Neuron (in vitro differentiated cells): ENCODE data around the gene MSMB.
"Not testable (repeated sequence)": the region's sequence is repeated elsewhere in the genome, so short reads cannot be mapped to it uniquely, and the experiment has no call there.

Experiments
- H2AFZ ChIP-seq: one replicate; pipeline ENCODE4 v1.6.1; 2013; ENCODE audit warnings: low read depth, mild to moderate bottlenecking, inconsistent platforms, low read length, moderate library complexity
- H3K27me3 ChIP-seq: one replicate; pipeline ENCODE4 v1.6.1; 2013; ENCODE audit warnings: low read length; ENCODE audit not compliant: insufficient read depth
- H3K36me3 ChIP-seq: one replicate; pipeline ENCODE4 v1.6.1; 2013; ENCODE audit warnings: low read length; ENCODE audit not compliant: insufficient read depth
- H3K4me1 ChIP-seq: one replicate; pipeline ENCODE4 v1.6.1; 2013; ENCODE audit warnings: low read length; ENCODE audit not compliant: insufficient read depth
- H3K4me3 ChIP-seq: 2 replicates; pipeline ENCODE4 v1.5.1; 2013; ENCODE audit warnings: mild to moderate bottlenecking, low read length, moderate library complexity
- H3K9me3 ChIP-seq: one replicate; pipeline ENCODE4 v1.6.1; 2013; ENCODE audit warnings: low read length

MSMB gene

GRCh38 chr10:46046261-46046660, at the start of gene MSMB:
TSS of gene MSMB (minus strand) at chr10:46046269. CDS start at chr10:46046237, 32 bp downstream.
- Histone ChIP-seq H3K27me3 (peaks cover 2% of the 10 kb centered on the region), H3K36me3 (no peaks in the 10 kb centered on the region), H3K4me3 (no peak within 1 kb of the TSS), H3K4me1 (no peaks in the 10 kb centered on the region), H3K9me3 (no peaks in the 10 kb centered on the region), H2AFZ (no peak within 1 kb of the TSS)

GRCh38 chr10:46094931-46095750, 49.1 kb upstream of the MSMB start:
- Histone ChIP-seq H2AFZ (no peak overlapping the region), H3K9me3 (no peaks in the 10 kb centered on the region), H3K4me1 (no peaks in the 10 kb centered on the region), H3K4me3 (no peak overlapping the region), H3K27me3 (no peaks in the 10 kb centered on the region), H3K36me3 (no peaks in the 10 kb centered on the region)

DNA sequence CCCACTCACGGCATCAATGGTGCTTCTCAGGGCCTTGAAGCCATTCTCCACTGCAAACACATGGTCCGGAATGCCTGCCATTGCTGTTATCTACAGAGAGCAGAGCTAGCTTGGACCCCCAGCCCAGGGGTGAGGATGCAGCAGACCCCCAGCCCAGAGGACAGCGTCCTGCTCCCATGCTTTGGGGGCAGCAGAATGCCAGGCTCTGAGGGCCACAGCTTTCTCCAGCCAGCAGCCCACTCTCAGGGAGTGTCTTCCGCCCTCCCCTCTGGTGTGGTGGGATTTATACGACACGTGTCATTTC, 48.1 kb upstream of the MSMB start:
- Histone ChIP-seq H3K9me3 (no peaks in the 10 kb centered on the region), H3K36me3 (no peaks in the 10 kb centered on the region), H3K4me1 (no peaks in the 10 kb centered on the region), H3K27me3 (no peaks in the 10 kb centered on the region), H2AFZ (no peak overlapping the region), H3K4me3 (no peak overlapping the region)

DNA sequence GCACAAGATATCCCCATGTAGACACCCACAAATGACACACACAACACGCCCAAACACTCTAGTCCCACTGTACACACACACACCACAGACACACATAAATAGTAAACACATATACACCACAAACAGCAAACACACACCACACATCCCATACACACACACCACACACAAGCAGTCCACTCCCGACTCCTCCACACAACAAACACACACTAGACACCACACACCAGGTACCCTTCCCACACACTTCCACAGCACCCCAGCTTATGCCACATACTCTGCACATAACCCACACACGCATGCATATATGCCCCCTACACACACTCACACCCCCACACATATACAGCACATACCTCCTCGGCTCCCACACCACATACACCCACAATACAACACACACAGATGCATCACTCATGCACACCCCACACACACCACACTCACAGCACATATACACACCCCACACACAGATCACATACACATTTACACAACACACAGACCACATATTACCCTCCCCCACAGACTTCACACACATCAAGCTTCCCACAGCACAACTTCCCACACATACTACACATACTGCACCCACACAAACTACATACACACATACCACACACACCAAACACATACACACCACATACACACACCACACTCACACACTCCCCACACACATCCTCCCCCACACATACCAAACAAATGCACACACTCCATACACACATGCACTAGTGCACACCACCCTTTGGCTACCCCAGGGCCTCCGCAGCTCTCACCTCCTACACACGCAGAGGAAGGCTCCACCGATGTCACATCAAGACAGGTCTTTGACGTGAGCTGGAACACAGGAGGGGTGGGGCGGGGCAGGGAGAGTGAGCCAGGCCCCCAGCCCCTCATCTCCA, 47.5 kb upstream of the MSMB start:
- H3K4me1 ChIP-seq, H2AFZ ChIP-seq, H3K4me3 ChIP-seq, H3K27me3 ChIP-seq, H3K36me3 ChIP-seq, H3K9me3 ChIP-seq: not testable (repeated sequence)

GRCh38 chr10:46092524-46093081, 46.5 kb upstream of the MSMB start:
- no peaks in the 10 kb centered on the region for H3K27me3 ChIP-seq
- no peaks in the 10 kb centered on the region for H3K4me1 ChIP-seq
- no peaks in the 10 kb centered on the region for H3K36me3 ChIP-seq
- H3K9me3 ChIP-seq = no peaks in the 10 kb centered on the region
- H2AFZ ChIP-seq = no peak overlapping the region
- H3K4me3 ChIP-seq = no peak overlapping the region

DNA sequence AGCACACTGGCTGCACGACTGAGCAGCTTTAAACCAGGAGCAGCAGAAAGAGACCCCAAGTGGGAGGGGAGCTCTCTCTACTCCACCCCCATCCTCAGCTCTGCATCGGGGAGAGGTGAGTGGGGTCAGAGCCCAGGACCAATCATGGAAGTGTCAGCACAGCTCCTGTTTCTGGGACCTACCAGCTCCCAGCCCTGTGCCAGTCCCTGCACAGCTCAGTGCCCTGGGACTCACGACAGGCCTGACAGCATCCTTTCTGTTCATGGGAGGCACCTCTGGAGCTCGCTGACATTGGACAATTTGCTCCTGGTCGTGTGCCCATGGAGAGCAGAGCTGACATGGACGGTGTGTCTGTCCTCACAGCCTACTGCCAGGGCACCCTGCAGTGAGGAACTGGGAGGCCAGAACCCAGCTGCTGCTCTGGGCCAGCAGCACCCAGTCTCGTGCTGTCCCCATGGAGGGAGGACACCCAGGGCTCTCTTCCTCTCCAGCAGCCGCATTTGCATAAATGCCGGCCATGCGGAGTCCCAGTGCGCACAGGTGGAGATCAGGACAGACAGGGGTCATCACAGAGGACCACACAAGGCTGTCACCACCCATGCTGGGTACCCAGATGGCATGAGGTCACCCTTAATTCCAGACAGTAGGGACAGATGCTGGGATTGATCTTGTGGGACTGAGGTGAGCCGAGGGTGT, 45.9 kb upstream of the MSMB start:
- Histone ChIP-seq H3K36me3 (no peaks in the 10 kb centered on the region), H3K4me3 (no peak overlapping the region), H3K9me3 (no peaks in the 10 kb centered on the region), H2AFZ (no peak overlapping the region), H3K27me3 (no peaks in the 10 kb centered on the region), H3K4me1 (no peaks in the 10 kb centered on the region)

DNA sequence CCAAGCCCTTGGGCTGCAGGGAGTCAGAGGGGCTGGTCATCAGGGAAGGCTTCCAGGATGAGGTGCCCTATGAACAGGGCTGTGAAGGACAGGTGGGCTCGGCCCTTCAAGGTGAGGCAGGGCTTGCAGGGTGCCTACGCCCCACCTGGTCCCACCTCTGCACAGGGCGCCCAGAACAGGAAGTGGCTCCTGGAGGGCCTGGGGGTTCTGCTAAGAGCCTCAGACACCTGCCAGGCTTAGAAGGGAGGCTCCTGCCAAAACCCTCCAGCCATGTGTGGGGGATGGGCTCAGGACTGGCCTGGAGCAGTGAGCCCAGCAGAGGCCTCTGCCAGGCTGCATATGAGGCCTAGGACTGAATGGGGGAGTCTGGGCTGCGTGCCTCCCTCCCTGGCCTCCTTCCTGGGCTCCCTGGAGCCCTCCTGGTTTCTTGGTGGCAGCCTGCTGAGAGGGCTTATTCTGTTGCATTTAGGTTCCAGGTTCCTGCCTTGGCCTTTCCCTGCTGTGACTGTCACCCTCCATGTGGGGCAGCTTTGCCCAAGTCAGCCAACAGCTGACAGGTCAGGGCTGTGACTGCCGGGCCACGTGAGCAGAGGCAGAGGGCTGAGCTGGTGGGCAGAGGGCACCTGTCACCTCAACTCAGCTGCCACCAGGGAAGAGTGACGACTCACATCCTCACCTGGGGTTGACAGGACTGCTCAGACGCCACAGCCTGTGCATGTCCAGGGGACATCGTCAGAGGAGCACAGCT, 45.2 kb upstream of the MSMB start:
- no peak overlapping the region for H3K4me3 ChIP-seq
- H3K4me1 ChIP-seq = no peaks in the 10 kb centered on the region
- H3K9me3 ChIP-seq = no peaks in the 10 kb centered on the region
- H3K36me3 ChIP-seq = no peaks in the 10 kb centered on the region
- no peak overlapping the region for H2AFZ ChIP-seq
- H3K27me3 ChIP-seq = no peaks in the 10 kb centered on the region

GRCh38 chr10:46090258-46090812, 44.3 kb upstream of the MSMB start:
- H3K27me3 ChIP-seq = no peaks in the 10 kb centered on the region
- H3K36me3 ChIP-seq = no peaks in the 10 kb centered on the region

GRCh38 chr10:46087381-46087780, 41.3 kb upstream of the MSMB start:
- H3K4me3 ChIP-seq, H3K36me3 ChIP-seq, H3K27me3 ChIP-seq, H3K4me1 ChIP-seq, H3K9me3 ChIP-seq, H2AFZ ChIP-seq: not testable (repeated sequence)

More at GRCh38 chr10:46090258-46090812, 44.3 kb upstream of the MSMB start:
- H3K4me1 ChIP-seq = no peaks in the 10 kb centered on the region
- H3K9me3 ChIP-seq = no peaks in the 10 kb centered on the region
- H2AFZ ChIP-seq = no peak overlapping the region
- no peak overlapping the region for H3K4me3 ChIP-seq

DNA sequence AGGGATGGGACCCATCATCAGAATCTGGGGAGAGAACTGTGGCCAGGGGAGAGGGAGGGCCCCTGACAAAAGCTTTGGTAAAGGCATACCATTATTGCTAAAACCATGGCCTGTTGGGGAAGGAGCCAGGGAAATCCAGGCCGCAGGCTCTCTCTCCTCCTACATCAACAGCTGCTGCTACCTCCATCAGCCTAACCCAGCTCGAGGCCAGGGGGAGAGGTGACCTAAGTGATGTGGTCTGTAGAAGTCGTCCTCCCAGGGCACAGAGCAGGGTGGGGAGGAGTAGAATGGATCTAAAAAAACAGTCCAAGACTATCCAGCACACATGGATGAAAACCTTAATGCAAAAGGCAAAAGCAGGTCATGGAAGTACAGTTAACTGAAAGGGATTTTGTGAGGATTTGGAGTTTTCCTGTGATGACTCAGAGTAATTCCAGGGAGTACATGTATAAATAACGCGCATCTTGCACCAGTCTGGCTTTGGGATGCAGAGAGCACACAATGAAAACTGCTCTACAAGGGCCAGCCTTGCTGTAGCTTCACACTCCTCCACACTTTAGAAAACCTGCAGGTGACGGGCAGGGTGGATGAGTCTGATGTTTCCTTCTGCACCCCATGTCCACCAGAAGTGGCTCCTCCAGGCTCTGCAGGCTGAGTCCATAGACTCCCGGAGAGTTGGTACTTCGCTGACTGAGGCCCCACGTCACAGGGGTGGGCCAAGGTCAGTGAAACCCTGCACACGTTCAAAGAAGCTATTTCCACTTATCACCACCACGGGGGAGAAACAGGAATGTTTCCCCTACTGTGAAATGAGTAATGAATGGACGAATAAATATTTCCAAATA, 38.5 kb upstream of the MSMB start:
- no peak overlapping the region for H2AFZ ChIP-seq
- H3K9me3 ChIP-seq = no peaks in the 10 kb centered on the region
- H3K4me3 ChIP-seq = no peak overlapping the region
- H3K4me1 ChIP-seq = no peaks in the 10 kb centered on the region
- H3K36me3 ChIP-seq = no peaks in the 10 kb centered on the region
- no peaks in the 10 kb centered on the region for H3K27me3 ChIP-seq

GRCh38 chr10:46080886-46081285, 34.8 kb upstream of the MSMB start:
- H3K27me3 ChIP-seq = no peaks in the 10 kb centered on the region
- no peaks in the 10 kb centered on the region for H3K9me3 ChIP-seq
- H2AFZ ChIP-seq = no peak overlapping the region
- H3K36me3 ChIP-seq = no peaks in the 10 kb centered on the region
- H3K4me1 ChIP-seq = no peaks in the 10 kb centered on the region
- no peak overlapping the region for H3K4me3 ChIP-seq
